ENCODE data around the gene SRD5A2. TPM values are rescaled to one million over a fixed set of nuclear protein-coding genes. Genes with fewer than 3 reads are reported as not detected.

The SRD5A2 gene
- polyA plus RNA-seq, 1 experiment, result not detected

GRCh38 chr2:31534636-31535035 is 46.1 kb downstream of the SRD5A2 start:
- ChIA-PET POLR2A (no interaction called here), CTCF (interaction anchor here (1.6 kb wide), 1 partner anchor 11 kb away, joined by 11 read pairs; no protein-coding TSS in a partner anchor)
- no peak for DNase-seq (ENCODE audit: low read depth)
- Histone ChIP-seq H3K4me3 (ENCODE audit: low read depth, low read length) (no peak overlapping the region), H3K27me3 (ENCODE audit: control insufficient read depth, insufficient read depth, low read length) (0 out of 2 replicates have a peak, but pooled peaks cover 3% of the 10 kb centered on the region), H3K36me3 (ENCODE audit: control insufficient read depth, insufficient read depth, low read length) (no peaks in the 10 kb centered on the region)
- no peak for TF ChIP-seq CTCF (IDR thresholded peaks at IDR 0.05; ENCODE audit: insufficient read depth, low read depth, low read length)

GRCh38 chr2:31533036-31533435 is 47.7 kb downstream of the SRD5A2 start:
- Histone ChIP-seq H3K4me3 (ENCODE audit: low read depth, low read length) (no peak overlapping the region), H3K27me3 (ENCODE audit: control insufficient read depth, insufficient read depth, low read length) (0 out of 2 replicates have a peak, but pooled peaks cover 3% of the 10 kb centered on the region), H3K36me3 (ENCODE audit: control insufficient read depth, insufficient read depth, low read length) (no peaks in the 10 kb centered on the region)
- ChIA-PET POLR2A (no interaction called here), CTCF (interaction anchor here (1.6 kb wide), 1 partner anchor 10 kb away, joined by 11 read pairs; no protein-coding TSS in a partner anchor)
- no peak for DNase-seq (ENCODE audit: low read depth)
- TF ChIP-seq CTCF (IDR thresholded peaks at IDR 0.05; ENCODE audit: insufficient read depth, low read depth, low read length), result no peak

- no peak for TF ChIP-seq CTCF (IDR thresholded peaks at IDR 0.05; ENCODE audit: insufficient read depth, low read depth, low read length)
- Histone ChIP-seq H3K4me3 (ENCODE audit: low read depth, low read length) (no peak overlapping the region), H3K27me3 (ENCODE audit: control insufficient read depth, insufficient read depth, low read length) (0 out of 2 replicates have a peak, but pooled peaks cover 3% of the 10 kb centered on the region), H3K36me3 (ENCODE audit: control insufficient read depth, insufficient read depth, low read length) (no peaks in the 10 kb centered on the region)
- ChIA-PET CTCF (interaction anchor here (0.6 to 1.5 kb wide), 3 partner anchors 9 to 145 kb away, joined by 3 to 5 read pairs (median 3); no protein-coding TSS in a partner anchor), POLR2A (no interaction called here)
- DNase-seq (ENCODE audit: low read depth), result no peak
Observed at GRCh38 chr2:31531101-31531500, 49.6 kb downstream of the SRD5A2 start.

- CTCF ChIA-PET, result no interaction called here
Observed at GRCh38 chr2:31529256-31529655, 51.5 kb downstream of the SRD5A2 start.

GRCh38 chr2:31528823-31529222 is 51.9 kb downstream of the SRD5A2 start:
- Histone ChIP-seq H3K27me3 (ENCODE audit: control insufficient read depth, insufficient read depth, low read length) (no peaks in the 10 kb centered on the region), H3K4me3 (ENCODE audit: low read depth, low read length) (no peak overlapping the region), H3K36me3 (ENCODE audit: control insufficient read depth, insufficient read depth, low read length) (no peaks in the 10 kb centered on the region)
- TF ChIP-seq CTCF (IDR thresholded peaks at IDR 0.05; ENCODE audit: insufficient read depth, low read depth, low read length), result no peak
- ChIA-PET POLR2A (no interaction called here), CTCF (interaction anchor here (0.8 kb wide), 1 partner anchor 196 kb away, joined by 4 read pairs; no protein-coding TSS in a partner anchor)
- no peak for DNase-seq (ENCODE audit: low read depth)

More at GRCh38 chr2:31529256-31529655, 51.5 kb downstream of the SRD5A2 start:
- DNase-seq (ENCODE audit: low read depth), result no peak
- POLR2A ChIA-PET, result no interaction called here
- no peaks in the 10 kb centered on the region for H3K27me3 ChIP-seq (ENCODE audit: control insufficient read depth, insufficient read depth, low read length)
- TF ChIP-seq CTCF (IDR thresholded peaks at IDR 0.05; ENCODE audit: insufficient read depth, low read depth, low read length), result no peak
- no peaks in the 10 kb centered on the region for H3K36me3 ChIP-seq (ENCODE audit: control insufficient read depth, insufficient read depth, low read length)
- H3K4me3 ChIP-seq (ENCODE audit: low read depth, low read length), result no peak overlapping the region
